HCT116 (cell line): ENCODE data around the gene CNTN5. TPM values are rescaled to one million over a fixed set of nuclear protein-coding genes. Genes with fewer than 3 reads are reported as not detected.

Source experiments
- ATAC-seq: fragments of 200-7000 bp; cut with Tn5 transposase; 2 replicates; pipeline ENCODE4 v1.9.1; 2020; ENCODE audit warnings: mild to moderate bottlenecking, moderate library complexity
- BruUV-seq: library from RNA; stranded (reverse); fragments of 400-500 nt; replicated peaks from 2 replicates; lab custom pipeline; 2021; lab: Mats Ljungman, UMichigan
- CTCF ChIA-PET: fragments of 300-600 bp; sonication (Branson Sonifier 250); formaldehyde crosslinking; loops from one replicate; lab custom pipeline; 2021; ENCODE audit warnings: antibody characterized with exemption; lab: Charles Lee
- POLR2A ChIA-PET: fragments of 300-600, 350-600 bp; sonication (Branson Sonifier 250); formaldehyde crosslinking; loops from one replicate; lab custom pipeline; 2021; ENCODE audit warnings: antibody characterized with exemption; lab: Charles Lee
- RAD21 ChIA-PET, 2 experiments: fragments of 300-600 bp; sonication (Branson Sonifier 250); formaldehyde crosslinking; loops; one replicate each; lab custom pipeline; 2023; ENCODE audit warnings: low total read pairs in 2 of 2; ENCODE audit not compliant: uncharacterized antibody in 2 of 2, unreplicated experiment in 2 of 2, low non-redundant PET in 1 of 2; lab: Charles Lee
- DNase-seq: peaks from one replicate; pipeline ENCODE4 v3.0.0-alpha.2; 2010; ENCODE audit warnings: low read depth, low spot score
- H2AFZ ChIP-seq: fragments of 200-600 bp; shearing (Covaris generic), sonication (generic); 2 replicates; pipeline ENCODE4 v1.6.1; 2017; ENCODE audit warnings: low read depth, mixed run types, mixed read lengths, antibody characterized with exemption, low read length; ENCODE audit not compliant: poor library complexity, severe bottlenecking
- H3K27ac ChIP-seq: 2 replicates; pipeline ENCODE4 v1.5.1; 2012; ENCODE audit warnings: low read depth, low read length
- H3K27me3 ChIP-seq: fragments of 200-600 bp; sonication (generic); 2 replicates; pipeline ENCODE4 v1.6.1; 2016; ENCODE audit warnings: mixed run types, low read length, mixed read lengths; ENCODE audit not compliant: insufficient read depth
- H3K36me3 ChIP-seq, 2 experiments: fragments of 200-500 bp in 1 of 2; fragments of 200-600 bp in 1 of 2; sonication (Bioruptor generic) in 1 of 2; sonication (generic) in 1 of 2; 2 replicates each; pipeline versions ENCODE4 v1.5.1 to v1.6.1; 2014 to 2016; ENCODE audit warnings: low read length in 2 of 2, inconsistent platforms in 1 of 2, mixed read lengths in 1 of 2, mixed run types in 1 of 2; ENCODE audit not compliant: insufficient read depth in 2 of 2, control insufficient read depth in 1 of 2
- H3K4me1 ChIP-seq, 2 experiments: fragments of 200-600 bp in 1 of 2; sonication (generic) in 1 of 2; 2 replicates each; pipeline versions ENCODE4 v1.5.1 to v1.6.1; 2012 to 2017; ENCODE audit warnings: low read length in 2 of 2, inconsistent platforms in 1 of 2, mild to moderate bottlenecking in 1 of 2, mixed read lengths in 1 of 2, mixed run types in 1 of 2, moderate library complexity in 1 of 2; ENCODE audit not compliant: insufficient read depth in 2 of 2, control insufficient read depth in 1 of 2
- H3K4me2 ChIP-seq: fragments of 200-600 bp; sonication (generic); 2 replicates; pipeline ENCODE4 v1.6.1; 2017; ENCODE audit warnings: mixed run types, low read length, mixed read lengths
- H3K4me3 ChIP-seq, 2 experiments: fragments of 200-600 bp in 1 of 2; sonication (generic) in 1 of 2; replicated peaks in 1 of 2; 2 replicates each; pipeline ENCODE4 v1.5.1; 2011 to 2016; ENCODE audit warnings: low read length in 2 of 2, control low read depth in 1 of 2, low read depth in 1 of 2, mild to moderate bottlenecking in 1 of 2, mixed read lengths in 1 of 2, mixed run types in 1 of 2
- H3K79me2 ChIP-seq: fragments of 200-600 bp; sonication (generic); 2 replicates; pipeline ENCODE4 v1.6.1; 2017; ENCODE audit warnings: mild to moderate bottlenecking, mixed run types, low read length, moderate library complexity, mixed read lengths; ENCODE audit not compliant: insufficient read depth
- H3K9ac ChIP-seq: fragments of 200-600 bp; sonication (generic); 2 replicates; pipeline ENCODE4 v1.6.1; 2016; ENCODE audit warnings: low read length, mixed read lengths
- H3K9me2 ChIP-seq: fragments of 200-600 bp; sonication (generic), shearing (Covaris generic); 2 replicates; pipeline ENCODE4 v1.6.1; 2017; ENCODE audit warnings: mixed run types, mild to moderate bottlenecking, moderate library complexity; ENCODE audit not compliant: insufficient read depth
- H3K9me3 ChIP-seq, 2 experiments: fragments of 200-500 bp in 1 of 2; fragments of 200-600 bp in 1 of 2; sonication (Bioruptor generic) in 1 of 2; sonication (generic) in 1 of 2; 2 replicates each; pipeline ENCODE4 v1.6.1; 2014 to 2017; ENCODE audit warnings: low read length in 2 of 2, mixed read lengths in 2 of 2, inconsistent platforms in 1 of 2, low read depth in 1 of 2, mild to moderate bottlenecking in 1 of 2, mixed run types in 1 of 2, moderate library complexity in 1 of 2; ENCODE audit not compliant: control insufficient read depth in 1 of 2, insufficient read depth in 1 of 2
- H4K20me1 ChIP-seq: fragments of 200-600 bp; sonication (generic), shearing (Covaris generic); 2 replicates; pipeline ENCODE4 v1.6.1; 2017; ENCODE audit warnings: mixed run types, mild to moderate bottlenecking, moderate library complexity; ENCODE audit not compliant: insufficient read depth
- CBX3 ChIP-seq: IDR thresholded peaks from 2 replicates; pipeline ENCODE4 v1.6.1; 2012; ENCODE audit warnings: low read depth
- CEBPB ChIP-seq: IDR thresholded peaks from 2 replicates; pipeline ENCODE4 v1.6.1; 2012; ENCODE audit warnings: low read depth
- EGR1 ChIP-seq: IDR thresholded peaks from 2 replicates; pipeline ENCODE4 v1.6.1; 2012; ENCODE audit warnings: low read depth
- ELF1 ChIP-seq: IDR thresholded peaks from 2 replicates; pipeline ENCODE4 v1.6.1; 2012; ENCODE audit warnings: low read depth, borderline replicate concordance
- EZH2 ChIP-seq: fragments of 200-600 bp; sonication (generic); IDR thresholded peaks from 2 replicates; pipeline ENCODE4 v1.6.1; 2017; ENCODE audit warnings: antibody characterized with exemption, mixed run types
- EZH2phosphoT487 ChIP-seq: fragments of 200-600 bp; IDR thresholded peaks from 2 replicates; pipeline ENCODE4 v1.6.1; 2018; ENCODE audit warnings: antibody characterized with exemption, borderline replicate concordance
- JUND ChIP-seq: IDR thresholded peaks from 2 replicates; pipeline ENCODE4 v1.6.1; 2012
- MAX ChIP-seq: IDR thresholded peaks from 2 replicates; pipeline ENCODE4 v1.6.1; 2012
- POLR2A ChIP-seq: IDR thresholded peaks from 2 replicates; pipeline ENCODE4 v1.7.0; 2011; ENCODE audit warnings: borderline replicate concordance; ENCODE audit not compliant: insufficient read depth, insufficient read length; ENCODE audit errors: extremely low read depth
- POLR2AphosphoS5 ChIP-seq: IDR thresholded peaks from 2 replicates; pipeline ENCODE4 v1.6.1; 2011; ENCODE audit warnings: mild to moderate bottlenecking, low read depth, low read length, moderate library complexity
- RAD21 ChIP-seq: IDR thresholded peaks from 2 replicates; pipeline ENCODE4 v1.6.1; 2012; ENCODE audit warnings: low read depth, mild to moderate bottlenecking
- SP1 ChIP-seq: IDR thresholded peaks from 2 replicates; pipeline ENCODE4 v1.6.1; 2012; ENCODE audit warnings: low read depth
- SRF ChIP-seq: IDR thresholded peaks from 2 replicates; pipeline ENCODE4 v1.6.1; 2012; ENCODE audit warnings: low read depth
- ZFX ChIP-seq: fragments of 450-650 bp; IDR thresholded peaks from 2 replicates; pipeline ENCODE4 v1.6.1; 2017
- ZNF274 ChIP-seq: fragments of 200-500 bp; sonication (Bioruptor generic); IDR thresholded peaks from 2 replicates; pipeline ENCODE4 v1.6.1; 2014; ENCODE audit warnings: mild to moderate bottlenecking, low read depth, low read length, inconsistent platforms
- intact Hi-C: fragments of 100-400 bp; cut with micrococcal nuclease; formaldehyde crosslinking; loops from 2 replicates; pipeline ENCODE4 v1.10.0; 2022
- total RNA-seq: library from RNA; stranded (reverse); gene quantifications from one replicate; pipeline ENCODE4 v1.2.1, GENCODE V29; 2021; ENCODE audit not compliant: unreplicated experiment
- TF ChIP-seq, protein P1 (sequence below): IDR thresholded peaks from 2 replicates; pipeline ENCODE4 v1.6.1; 2012; ENCODE audit warnings: low read depth
- TF ChIP-seq, protein P2 (sequence below), 3 experiments: fragments of 200-600 bp in 1 of 3; sonication (generic) in 1 of 3; IDR thresholded peaks in 2 of 3; conservative IDR thresholded peaks in 1 of 3; 2 replicates each; pipeline ENCODE4 v1.5.1; 2012 to 2017; ENCODE audit warnings: low read depth in 2 of 3, low read length in 2 of 3, antibody characterized with exemption in 1 of 3, borderline replicate concordance in 1 of 3, control low read depth in 1 of 3, mild to moderate bottlenecking in 1 of 3, mixed read lengths in 1 of 3, mixed run types in 1 of 3, moderate library complexity in 1 of 3; ENCODE audit not compliant: insufficient read depth in 1 of 3
- TF ChIP-seq, protein P3 (sequence below): IDR thresholded peaks from 2 replicates; pipeline ENCODE4 v1.6.1; 2011; ENCODE audit warnings: mild to moderate bottlenecking, low read length, moderate library complexity; ENCODE audit not compliant: insufficient replicate concordance; ENCODE audit errors: extremely low read depth

The CNTN5 gene
- total RNA-seq, 1 experiment from 2014 or later, result not detected

- H3K4me3 ChIP-seq, result no peak overlapping the region
- H3K4me2 ChIP-seq, result no peak overlapping the region
- H3K9me3 ChIP-seq, result peaks cover 0 to 5% of the 10 kb centered on the region in 2 experiments; a peak in 2 of 4 replicates
- no peak overlapping the region for H3K9ac ChIP-seq
- no peaks in the 10 kb centered on the region for H3K79me2 ChIP-seq
- RAD21 ChIA-PET, result no interaction called here
- no peak for ATAC-seq
- no peaks in the 10 kb centered on the region for H3K36me3 ChIP-seq
- H2AFZ ChIP-seq, result no peak overlapping the region
- POLR2A ChIA-PET, result no interaction called here
- no peaks in the 10 kb centered on the region for H3K4me1 ChIP-seq
- BruUV-seq, result no TSS peak
- TF ChIP-seq MAX (no peak), SRF (no peak), ZNF274 (no peak), POLR2AphosphoS5 (no peak), JUND (no peak), EZH2phosphoT487 (no peak), SP1 (no peak), CBX3 (no peak), ZFX (no peak), EGR1 (no peak), POLR2A (no peak), ELF1 (no peak), CEBPB (no peak), RAD21 (no peak), EZH2 (no peak)
- TF ChIP-seq, protein P1, sequence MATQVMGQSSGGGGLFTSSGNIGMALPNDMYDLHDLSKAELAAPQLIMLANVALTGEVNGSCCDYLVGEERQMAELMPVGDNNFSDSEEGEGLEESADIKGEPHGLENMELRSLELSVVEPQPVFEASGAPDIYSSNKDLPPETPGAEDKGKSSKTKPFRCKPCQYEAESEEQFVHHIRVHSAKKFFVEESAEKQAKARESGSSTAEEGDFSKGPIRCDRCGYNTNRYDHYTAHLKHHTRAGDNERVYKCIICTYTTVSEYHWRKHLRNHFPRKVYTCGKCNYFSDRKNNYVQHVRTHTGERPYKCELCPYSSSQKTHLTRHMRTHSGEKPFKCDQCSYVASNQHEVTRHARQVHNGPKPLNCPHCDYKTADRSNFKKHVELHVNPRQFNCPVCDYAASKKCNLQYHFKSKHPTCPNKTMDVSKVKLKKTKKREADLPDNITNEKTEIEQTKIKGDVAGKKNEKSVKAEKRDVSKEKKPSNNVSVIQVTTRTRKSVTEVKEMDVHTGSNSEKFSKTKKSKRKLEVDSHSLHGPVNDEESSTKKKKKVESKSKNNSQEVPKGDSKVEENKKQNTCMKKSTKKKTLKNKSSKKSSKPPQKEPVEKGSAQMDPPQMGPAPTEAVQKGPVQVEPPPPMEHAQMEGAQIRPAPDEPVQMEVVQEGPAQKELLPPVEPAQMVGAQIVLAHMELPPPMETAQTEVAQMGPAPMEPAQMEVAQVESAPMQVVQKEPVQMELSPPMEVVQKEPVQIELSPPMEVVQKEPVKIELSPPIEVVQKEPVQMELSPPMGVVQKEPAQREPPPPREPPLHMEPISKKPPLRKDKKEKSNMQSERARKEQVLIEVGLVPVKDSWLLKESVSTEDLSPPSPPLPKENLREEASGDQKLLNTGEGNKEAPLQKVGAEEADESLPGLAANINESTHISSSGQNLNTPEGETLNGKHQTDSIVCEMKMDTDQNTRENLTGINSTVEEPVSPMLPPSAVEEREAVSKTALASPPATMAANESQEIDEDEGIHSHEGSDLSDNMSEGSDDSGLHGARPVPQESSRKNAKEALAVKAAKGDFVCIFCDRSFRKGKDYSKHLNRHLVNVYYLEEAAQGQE, result no peak
- TF ChIP-seq, protein P2, sequence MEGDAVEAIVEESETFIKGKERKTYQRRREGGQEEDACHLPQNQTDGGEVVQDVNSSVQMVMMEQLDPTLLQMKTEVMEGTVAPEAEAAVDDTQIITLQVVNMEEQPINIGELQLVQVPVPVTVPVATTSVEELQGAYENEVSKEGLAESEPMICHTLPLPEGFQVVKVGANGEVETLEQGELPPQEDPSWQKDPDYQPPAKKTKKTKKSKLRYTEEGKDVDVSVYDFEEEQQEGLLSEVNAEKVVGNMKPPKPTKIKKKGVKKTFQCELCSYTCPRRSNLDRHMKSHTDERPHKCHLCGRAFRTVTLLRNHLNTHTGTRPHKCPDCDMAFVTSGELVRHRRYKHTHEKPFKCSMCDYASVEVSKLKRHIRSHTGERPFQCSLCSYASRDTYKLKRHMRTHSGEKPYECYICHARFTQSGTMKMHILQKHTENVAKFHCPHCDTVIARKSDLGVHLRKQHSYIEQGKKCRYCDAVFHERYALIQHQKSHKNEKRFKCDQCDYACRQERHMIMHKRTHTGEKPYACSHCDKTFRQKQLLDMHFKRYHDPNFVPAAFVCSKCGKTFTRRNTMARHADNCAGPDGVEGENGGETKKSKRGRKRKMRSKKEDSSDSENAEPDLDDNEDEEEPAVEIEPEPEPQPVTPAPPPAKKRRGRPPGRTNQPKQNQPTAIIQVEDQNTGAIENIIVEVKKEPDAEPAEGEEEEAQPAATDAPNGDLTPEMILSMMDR (IDR thresholded peaks at IDR 0.05 in 2 of 3, conservative IDR thresholded peaks at IDR 0.05 in 1 of 3; ENCODE audit: borderline replicate concordance in 1 of 3, insufficient read depth in 1 of 3, low read depth in 2 of 3, low read length in 2 of 3), result no peak
- TF ChIP-seq, protein P3, sequence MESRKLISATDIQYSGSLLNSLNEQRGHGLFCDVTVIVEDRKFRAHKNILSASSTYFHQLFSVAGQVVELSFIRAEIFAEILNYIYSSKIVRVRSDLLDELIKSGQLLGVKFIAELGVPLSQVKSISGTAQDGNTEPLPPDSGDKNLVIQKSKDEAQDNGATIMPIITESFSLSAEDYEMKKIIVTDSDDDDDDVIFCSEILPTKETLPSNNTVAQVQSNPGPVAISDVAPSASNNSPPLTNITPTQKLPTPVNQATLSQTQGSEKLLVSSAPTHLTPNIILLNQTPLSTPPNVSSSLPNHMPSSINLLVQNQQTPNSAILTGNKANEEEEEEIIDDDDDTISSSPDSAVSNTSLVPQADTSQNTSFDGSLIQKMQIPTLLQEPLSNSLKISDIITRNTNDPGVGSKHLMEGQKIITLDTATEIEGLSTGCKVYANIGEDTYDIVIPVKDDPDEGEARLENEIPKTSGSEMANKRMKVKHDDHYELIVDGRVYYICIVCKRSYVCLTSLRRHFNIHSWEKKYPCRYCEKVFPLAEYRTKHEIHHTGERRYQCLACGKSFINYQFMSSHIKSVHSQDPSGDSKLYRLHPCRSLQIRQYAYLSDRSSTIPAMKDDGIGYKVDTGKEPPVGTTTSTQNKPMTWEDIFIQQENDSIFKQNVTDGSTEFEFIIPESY, result no peak
- no peaks in the 10 kb centered on the region for H4K20me1 ChIP-seq
- H3K27me3 ChIP-seq, result no peaks in the 10 kb centered on the region
- no peaks in the 10 kb centered on the region for H3K9me2 ChIP-seq
- CTCF ChIA-PET, result no interaction called here
- no peak for DNase-seq
- intact Hi-C loops, result no loop called here
- H3K27ac ChIP-seq, result no peak overlapping the region
Observed at GRCh38 chr11:99535819-99536218, 515.1 kb downstream of the CNTN5 start.
